GM23338 (cell line): Measurements from ENCODE around the gene GRHL3. TPM values are rescaled to one million over a fixed set of nuclear protein-coding genes. Genes with fewer than 3 reads are reported as not detected.

Source experiments
- CREB1 ChIP-seq: fragments of 250-450 bp; sonication (Bioruptor Pico); IDR thresholded peaks from 2 replicates; pipeline ENCODE4 v1.5.0; 2020; ENCODE audit warnings: low read depth, mild to moderate bottlenecking, moderate library complexity
- CTCF ChIP-seq, 2 experiments: fragments of 200-600 bp in 1 of 2; sonication (generic) in 1 of 2; conservative IDR thresholded peaks; 2 replicates each; pipeline versions ENCODE4 v1.5.1 to v1.6.1; 2016 to 2017; ENCODE audit warnings: antibody characterized with exemption in 2 of 2, low read depth in 2 of 2, mild to moderate bottlenecking in 2 of 2, moderate library complexity in 1 of 2
- POLR2AphosphoS5 ChIP-seq: IDR thresholded peaks from 2 replicates; pipeline ENCODE4 v1.6.1; 2016; ENCODE audit warnings: antibody characterized with exemption, low read depth
- REST ChIP-seq: IDR thresholded peaks from one replicate; pipeline ENCODE4 v1.6.1; 2018; ENCODE audit warnings: antibody characterized with exemption; ENCODE audit not compliant: unreplicated experiment
- STAT1 ChIP-seq: IDR thresholded peaks from one replicate; pipeline ENCODE4 v1.6.1; 2016; ENCODE audit warnings: antibody characterized with exemption; ENCODE audit not compliant: unreplicated experiment
- ZNF114 ChIP-seq: fragments of 250-450 bp; sonication (Bioruptor Pico); IDR thresholded peaks from 2 replicates; pipeline ENCODE4 v1.5.0; 2020; ENCODE audit warnings: mild to moderate bottlenecking, moderate library complexity
- ZNF331 ChIP-seq: fragments of 250-450 bp; sonication (Bioruptor Pico); IDR thresholded peaks from 2 replicates; pipeline ENCODE4 v1.5.0; 2020; ENCODE audit warnings: low read depth, mild to moderate bottlenecking, moderate library complexity
- ZNF462 ChIP-seq: fragments of 250-450 bp; sonication (Bioruptor Pico); IDR thresholded peaks from 2 replicates; pipeline ENCODE4 v1.5.0; 2020; ENCODE audit warnings: mild to moderate bottlenecking, moderate library complexity
- polyA plus RNA-seq: library from polyadenylated mRNA; unstranded; fragments of >200 nt; fragmentation: Nextera tagmentation; extraction: Ambion mirVana; gene quantifications from 2 replicates; pipeline ENCODE4 v1.2.1, GENCODE V29; 2016
- total RNA-seq: library from RNA; depleted of rRNA; stranded (reverse); fragments of >200 nt; shearing (Covaris generic); gene quantifications from 2 replicates; pipeline ENCODE4 v1.2.3, GENCODE V29; 2014

The GRHL3 gene
- total and polyA plus RNA-seq, 2 experiments from 2014 or later, result 0.78 to 1.1 TPM

- TF ChIP-seq ZNF462 (CRISPR knock-in tag) (no peak), CREB1 (no peak), STAT1 (no peak), POLR2AphosphoS5 (no peak), ZNF331 (CRISPR knock-in tag) (no peak), REST (no peak), ZNF114 (no peak), CTCF (conservative IDR thresholded peaks at IDR 0.05; ENCODE audit: low read depth in 2 of 2) (no peak)
These were observed 50.0 kb downstream of the GRHL3 start (continued) for GRCh38 chr1:24369199-24369598.
